ENCODE results near the gene CORO1C. TPM values are rescaled to one million over a fixed set of nuclear protein-coding genes. Genes with fewer than 3 reads are reported as not detected.

CORO1C gene
- total and polyA plus RNA-seq, 9 of the 15 experiments (the other 6 are each of a cell fraction or from before 2014, with no cell fraction given): 55.2 to 280 (median 150) TPM

- TF ChIP-seq CREB3L1 (IDR thresholded peaks at IDR 0.05; ENCODE audit: borderline replicate concordance, low read depth): peak; percentile 63; the same call in 1 of the 2 replicates
- peak; percentile 13; the same call in 1 of the 2 replicates for TF ChIP-seq SMARCA4 (IDR thresholded peaks at IDR 0.05)
- TF ChIP-seq ARNT (IDR thresholded peaks at IDR 0.05): no peak
- peak; percentile 20 for TF ChIP-seq TBP (optimal IDR thresholded peaks at IDR 0.05; ENCODE audit: low read depth, low read length)
- TF ChIP-seq FOSL1 (tag; conservative IDR thresholded peaks at IDR 0.05): peak; percentile 64; the same call in 1 of the 2 replicates
- no peak for TF ChIP-seq SLC30A9 (CRISPR knock-in tag; IDR thresholded peaks at IDR 0.05)
- peak; percentile 27; the same call in 1 of the 2 replicates for TF ChIP-seq MAFK (IDR thresholded peaks at IDR 0.05; ENCODE audit: low read length)
- TF ChIP-seq ATF3 (IDR thresholded peaks at IDR 0.05): peak; percentile 47
- no peak for TF ChIP-seq ATF3 (CRISPR knock-in tag; conservative IDR thresholded peaks at IDR 0.05)
- no peak for TF ChIP-seq HNRNPLL (IDR thresholded peaks at IDR 0.05; ENCODE audit: low read depth, low read length, poor library complexity, severe bottlenecking)
- TF ChIP-seq HMBOX1 (IDR thresholded peaks at IDR 0.05): peak; percentile 79
- TF ChIP-seq GTF2F1 (IDR thresholded peaks at IDR 0.05; ENCODE audit: low read depth, low read length): no peak
- TF ChIP-seq SPI1 (IDR thresholded peaks at IDR 0.05; ENCODE audit: borderline replicate concordance, low read depth, low read length): peak; percentile 94
- TF ChIP-seq EP400 (IDR thresholded peaks at IDR 0.05): peak; percentile 66
- no peak for TF ChIP-seq CCAR2 (IDR thresholded peaks at IDR 0.05; ENCODE audit: low read depth, low read length)
- TF ChIP-seq JUND (IDR thresholded peaks at IDR 0.05; ENCODE audit: borderline replicate concordance, low read depth, low read length): no peak
- 0 out of 3 replicates have a peak, but pooled peaks have one; percentile 10 for TF ChIP-seq JUND (tag; IDR thresholded peaks at IDR 0.05; ENCODE audit: borderline replicate concordance, low read depth, low read length)
- TF ChIP-seq MNT (conservative IDR thresholded peaks at IDR 0.05): 0 out of 4 replicates have a peak, but pooled peaks of 1 of the 2 experiments have one; percentile 40
- no peak for TF ChIP-seq EWSR1 (IDR thresholded peaks at IDR 0.05; ENCODE audit: borderline replicate concordance, low read depth, partially characterized antibody)
- TF ChIP-seq RBM22 (IDR thresholded peaks at IDR 0.05; ENCODE audit: low read depth, low read length, poor library complexity, severe bottlenecking): no peak
- no peak for TF ChIP-seq CC2D1A (IDR thresholded peaks at IDR 0.05)
- TF ChIP-seq MYC (IDR thresholded peaks at IDR 0.05; ENCODE audit: low read depth, low read length): peak; percentile 30; the same call in 1 of the 2 replicates
- no peak for TF ChIP-seq MYC (CRISPR knock-in tag; IDR thresholded peaks at IDR 0.05; ENCODE audit: borderline replicate concordance, low read depth)
- no peak for TF ChIP-seq HDAC8 (tag; IDR thresholded peaks at IDR 0.05)
- TF ChIP-seq ZNF165 (CRISPR knock-in tag; IDR thresholded peaks at IDR 0.05; ENCODE audit: borderline replicate concordance): no peak
Observed at GRCh38 chr12:108734200-108734906, 3.0 kb upstream of the CORO1C start (continued).
